ENCODE results near the gene RUNX3. TPM values are rescaled to one million over a fixed set of nuclear protein-coding genes. Genes with fewer than 3 reads are reported as not detected.

The RUNX3 gene
- total and polyA plus RNA-seq, 2 donors (not counting 3 experiments of a cell fraction or from before 2014, with no cell fraction given): not detected

DNA sequence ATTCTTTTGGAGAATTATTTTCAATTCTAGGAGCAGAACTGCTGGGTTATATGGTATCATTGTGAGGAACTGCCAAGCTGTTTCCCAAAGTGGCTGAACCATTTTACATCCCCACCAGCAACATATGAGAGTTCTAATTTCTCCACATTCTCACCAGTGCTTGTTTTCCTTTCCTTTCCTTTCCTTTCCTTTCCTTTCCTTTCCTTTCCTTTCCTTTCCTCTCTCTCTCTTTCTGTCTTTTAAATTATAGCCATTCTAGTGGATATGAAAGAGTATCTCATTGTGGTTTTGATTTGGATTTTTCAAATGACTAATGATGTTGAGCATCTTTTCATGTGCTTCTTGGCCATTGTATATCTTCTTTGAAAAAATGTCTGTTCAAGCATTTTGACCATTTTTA is 45.3 kb downstream of the RUNX3 start:
- Histone ChIP-seq H3K79me2 (ENCODE audit: control insufficient read depth, insufficient read depth, low read length) (no peaks in the 10 kb centered on the region), H3K4me3 (replicated peaks in 1 of 3; ENCODE audit: insufficient read depth in 1 of 3, low read depth in 1 of 3, low read length in 3 of 3) (no peak overlapping the region), H3K9ac (replicated peaks; ENCODE audit: extremely low read depth, insufficient read depth, low read length) (no peak overlapping the region), H3K36me3 (ENCODE audit: control insufficient read depth in 2 of 2, extremely low read depth in 1 of 2, insufficient read depth in 2 of 2, low read length in 2 of 2) (no peaks in the 10 kb centered on the region), H3K4me1 (ENCODE audit: control insufficient read depth, extremely low read depth, insufficient read depth, low read length) (no peaks in the 10 kb centered on the region), H3K9me3 (replicated peaks; ENCODE audit: control insufficient read depth, insufficient read depth, low read length) (no peaks in the 10 kb centered on the region), H3K27ac (ENCODE audit: insufficient read depth, low read depth, low read length) (no peak overlapping the region), H2AFZ (ENCODE audit: low read depth, low read length) (no peak overlapping the region), H3K4me2 (ENCODE audit: insufficient read depth, low read length) (no peak overlapping the region), H3K27me3 (ENCODE audit: control insufficient read depth in 2 of 2, insufficient read depth in 2 of 2, low read length in 2 of 2) (peaks cover 9 to 26% of the 10 kb centered on the region in 2 experiments), H4K20me1 (replicated peaks; ENCODE audit: control insufficient read depth, extremely low read depth, insufficient read depth, low read length) (no peaks in the 10 kb centered on the region), H3K9me1 (replicated peaks; ENCODE audit: control insufficient read depth, extremely low read depth, insufficient read depth, low read length) (no peaks in the 10 kb centered on the region)
- dilution Hi-C loops (cut with MboI; ENCODE audit: extremely low pct_ligation_motif_present, low sequenced_read_pairs): no loop called here
- FAIRE-seq (no peak), DNase-seq (ENCODE audit: low read depth, low spot score) (no peak)
- no TSS peak for BruUV-seq (replicated peaks)
- CTCF ChIA-PET: interaction anchor here (2.1 kb wide), 1 partner anchor 14 kb away, joined by 8 read pairs; no protein-coding TSS in a partner anchor
- intact Hi-C loops (cut with micrococcal nuclease): no loop called here
- TF ChIP-seq FOS (IDR thresholded peaks at IDR 0.05; ENCODE audit: borderline replicate concordance, insufficient read depth, low read length) (no peak), MYC (IDR thresholded peaks at IDR 0.05; ENCODE audit: low read depth, low read length) (no peak), POLR2A (IDR thresholded peaks at IDR 0.05; ENCODE audit: low read depth, low read length) (no peak), JUN (IDR thresholded peaks at IDR 0.05; ENCODE audit: borderline replicate concordance, insufficient read depth, insufficient read length, low read depth) (no peak), EZH2 (IDR thresholded peaks at IDR 0.05; ENCODE audit: borderline replicate concordance, low read depth, low read length, severe bottlenecking) (no peak), POLR2AphosphoS5 (IDR thresholded peaks at IDR 0.05; ENCODE audit: insufficient read depth, low read depth, low read length) (no peak), GATA2 (IDR thresholded peaks at IDR 0.05; ENCODE audit: insufficient read depth, insufficient read length, low read depth, low read length) (no peak)
- TF ChIP-seq, protein P1, sequence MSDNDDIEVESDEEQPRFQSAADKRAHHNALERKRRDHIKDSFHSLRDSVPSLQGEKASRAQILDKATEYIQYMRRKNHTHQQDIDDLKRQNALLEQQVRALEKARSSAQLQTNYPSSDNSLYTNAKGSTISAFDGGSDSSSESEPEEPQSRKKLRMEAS (IDR thresholded peaks at IDR 0.05; ENCODE audit: insufficient read depth, insufficient read length): no peak
- TF ChIP-seq, protein P2, sequence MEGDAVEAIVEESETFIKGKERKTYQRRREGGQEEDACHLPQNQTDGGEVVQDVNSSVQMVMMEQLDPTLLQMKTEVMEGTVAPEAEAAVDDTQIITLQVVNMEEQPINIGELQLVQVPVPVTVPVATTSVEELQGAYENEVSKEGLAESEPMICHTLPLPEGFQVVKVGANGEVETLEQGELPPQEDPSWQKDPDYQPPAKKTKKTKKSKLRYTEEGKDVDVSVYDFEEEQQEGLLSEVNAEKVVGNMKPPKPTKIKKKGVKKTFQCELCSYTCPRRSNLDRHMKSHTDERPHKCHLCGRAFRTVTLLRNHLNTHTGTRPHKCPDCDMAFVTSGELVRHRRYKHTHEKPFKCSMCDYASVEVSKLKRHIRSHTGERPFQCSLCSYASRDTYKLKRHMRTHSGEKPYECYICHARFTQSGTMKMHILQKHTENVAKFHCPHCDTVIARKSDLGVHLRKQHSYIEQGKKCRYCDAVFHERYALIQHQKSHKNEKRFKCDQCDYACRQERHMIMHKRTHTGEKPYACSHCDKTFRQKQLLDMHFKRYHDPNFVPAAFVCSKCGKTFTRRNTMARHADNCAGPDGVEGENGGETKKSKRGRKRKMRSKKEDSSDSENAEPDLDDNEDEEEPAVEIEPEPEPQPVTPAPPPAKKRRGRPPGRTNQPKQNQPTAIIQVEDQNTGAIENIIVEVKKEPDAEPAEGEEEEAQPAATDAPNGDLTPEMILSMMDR (IDR thresholded peaks at IDR 0.05; ENCODE audit: extremely low read depth in 1 of 2, insufficient read depth in 1 of 2, low read depth in 1 of 2, low read length in 2 of 2): no peak
- POLR2A ChIA-PET: interaction anchor here (0.7 kb wide), 1 partner anchor 644 kb away, joined by 4 read pairs; no protein-coding TSS in a partner anchor
